CD1c-positive myeloid dendritic cell (primary cell): ENCODE results near the gene NACC2.
A peak's percentile ranks its signal among the peaks of the same experiment; 100 is the strongest.
"Not testable (repeated sequence)": the region's sequence is repeated elsewhere in the genome, so short reads cannot be mapped to it uniquely, and the experiment has no call there.

Experiments used
- DNase-seq: peaks from one replicate; pipeline ENCODE4 v3.0.0-alpha.2; 2016; ENCODE audit errors: extremely low spot score

NACC2 gene

GRCh38 chr9:136080716-136081112, 14.4 kb downstream of the NACC2 start:
- DNase-seq = no peak

- no peak for DNase-seq
Observed at GRCh38 chr9:136079916-136080246, 15.2 kb downstream of the NACC2 start.

GRCh38 chr9:136079211-136079915, 15.7 kb downstream of the NACC2 start:
- no peak for DNase-seq

- DNase-seq = no peak
Observed at GRCh38 chr9:136078498-136079011, 16.5 kb downstream of the NACC2 start.

- no peak for DNase-seq
Observed at GRCh38 chr9:136078024-136078423, 17.1 kb downstream of the NACC2 start.

GRCh38 chr9:136077491-136077890, 17.6 kb downstream of the NACC2 start:
- no peak for DNase-seq

- DNase-seq = peak; percentile 83
Observed at GRCh38 chr9:136075881-136076678, 19.0 kb downstream of the NACC2 start.

- no peak for DNase-seq
Observed at GRCh38 chr9:136075134-136075841, 19.8 kb downstream of the NACC2 start.

- no peak for DNase-seq
Observed at GRCh38 chr9:136074706-136075105, 20.4 kb downstream of the NACC2 start.

GRCh38 chr9:136062657-136063439, 32.2 kb downstream of the NACC2 start:
- DNase-seq = no peak

GRCh38 chr9:136061916-136062315, 33.2 kb downstream of the NACC2 start:
- DNase-seq = not testable (repeated sequence)

GRCh38 chr9:136061405-136061804, 33.7 kb downstream of the NACC2 start:
- DNase-seq = no peak

GRCh38 chr9:136060671-136061371, 34.3 kb downstream of the NACC2 start:
- no peak for DNase-seq

- DNase-seq = peak; percentile 71
Observed at GRCh38 chr9:136059851-136060670, 35.0 kb downstream of the NACC2 start.

- no peak for DNase-seq
Observed at GRCh38 chr9:136059321-136059791, 35.7 kb downstream of the NACC2 start.

GRCh38 chr9:136058801-136059302, 36.2 kb downstream of the NACC2 start:
- DNase-seq = no peak

GRCh38 chr9:136058084-136058483, 37.0 kb downstream of the NACC2 start:
- no peak for DNase-seq

GRCh38 chr9:136057236-136058081, 37.6 kb downstream of the NACC2 start:
- no peak for DNase-seq
